SK-N-SH (cell line): ENCODE results near the gene HSDL1. TPM values are rescaled to one million over a fixed set of nuclear protein-coding genes. Genes with fewer than 3 reads are reported as not detected.

Experiments
- CTCF ChIA-PET: fragments of 300-600, 350-600 bp; formaldehyde crosslinking; extraction: SDS; loops from one replicate; lab custom pipeline; 2021; lab: Yijun Ruan, JAX
- POLR2A ChIA-PET: fragments of 350-600 bp; sonication (Branson Sonifier 250); formaldehyde crosslinking; extraction: SDS; loops from one replicate; lab custom pipeline; 2020; ENCODE audit warnings: antibody characterized with exemption, inconsistent platforms; lab: Yijun Ruan, JAX
- DNase-seq: peaks from one replicate; pipeline ENCODE4 v3.0.0; 2012
- H2AFZ ChIP-seq: fragments of 200-600 bp; sonication (generic); 2 replicates; pipeline ENCODE4 v1.8.1; 2016; ENCODE audit warnings: antibody characterized with exemption, mild to moderate bottlenecking, low read depth
- H3F3A ChIP-seq: fragments of 200-600 bp; sonication (generic); replicated peaks from 2 replicates; pipeline ENCODE3; 2016; ENCODE audit warnings: antibody characterized with exemption, mild to moderate bottlenecking; ENCODE audit not compliant: insufficient read depth
- H3K27ac ChIP-seq, 2 experiments: fragments of 200-500 bp in 1 of 2; fragments of 200-600 bp in 1 of 2; sonication (Bioruptor generic) in 1 of 2; sonication (generic), shearing (Covaris generic) in 1 of 2; 2 replicates each; pipeline versions ENCODE4 v1.5.1 to v1.6.1; 2014 to 2016; ENCODE audit warnings: low read depth in 2 of 2, inconsistent platforms in 1 of 2, low read length in 1 of 2, mild to moderate bottlenecking in 1 of 2, mixed read lengths in 1 of 2
- H3K27me3 ChIP-seq: fragments of 200-600 bp; sonication (generic), shearing (Covaris generic); 2 replicates; pipeline ENCODE4 v1.6.1; 2016; ENCODE audit warnings: mixed run types; ENCODE audit not compliant: insufficient read depth
- H3K36me3 ChIP-seq, 2 experiments: fragments of 200-500 bp in 1 of 2; fragments of 200-600 bp in 1 of 2; sonication (Bioruptor generic) in 1 of 2; sonication (generic) in 1 of 2; replicated peaks in 1 of 2; 2 replicates each; pipeline versions ENCODE3 to v1.5.1; 2014 to 2016; ENCODE audit warnings: low read length in 1 of 2, mild to moderate bottlenecking in 1 of 2; ENCODE audit not compliant: insufficient read depth in 2 of 2, control insufficient read depth in 1 of 2
- H3K4me1 ChIP-seq, 2 experiments: fragments of 200-500 bp in 1 of 2; fragments of 200-600 bp in 1 of 2; sonication (Bioruptor generic) in 1 of 2; sonication (generic), shearing (Covaris generic) in 1 of 2; 2 replicates each; pipeline versions ENCODE4 v1.5.1 to v1.6.1; 2014 to 2016; ENCODE audit warnings: low read depth in 1 of 2, low read length in 1 of 2, mixed run types in 1 of 2; ENCODE audit not compliant: insufficient read depth in 2 of 2, control insufficient read depth in 1 of 2
- H3K4me2 ChIP-seq: fragments of 200-600 bp; sonication (generic), shearing (Covaris generic); 2 replicates; pipeline ENCODE4 v1.6.1; 2017; ENCODE audit warnings: mixed run types
- H3K4me3 ChIP-seq, 2 experiments: fragments of 200-500 bp in 1 of 2; fragments of 200-600 bp in 1 of 2; sonication (Bioruptor generic) in 1 of 2; sonication (generic), shearing (Covaris generic) in 1 of 2; 2 replicates each; pipeline versions ENCODE4 v1.5.1 to v1.8.1; 2014 to 2016; ENCODE audit warnings: low read depth in 2 of 2, inconsistent platforms in 1 of 2, low read length in 1 of 2, mild to moderate bottlenecking in 1 of 2, mixed read lengths in 1 of 2, moderate library complexity in 1 of 2
- H3K79me2 ChIP-seq: fragments of 200-600 bp; sonication (generic); 2 replicates; pipeline ENCODE4 v1.8.1; 2017; ENCODE audit warnings: mild to moderate bottlenecking; ENCODE audit not compliant: insufficient read depth
- H3K9ac ChIP-seq: fragments of 200-600 bp; sonication (generic); 2 replicates; pipeline ENCODE4 v1.6.1; 2017; ENCODE audit warnings: mixed run types
- H3K9me2 ChIP-seq: fragments of 200-600 bp; sonication (generic); 2 replicates; pipeline ENCODE4 v1.6.1; 2017; ENCODE audit warnings: mixed run types
- H3K9me3 ChIP-seq: fragments of 200-600 bp; sonication (generic); 2 replicates; pipeline ENCODE4 v1.6.1; 2017; ENCODE audit warnings: mixed run types, mild to moderate bottlenecking, moderate library complexity
- H4K20me1 ChIP-seq: fragments of 200-600 bp; sonication (generic); 2 replicates; pipeline ENCODE4 v1.6.1; 2017; ENCODE audit warnings: mild to moderate bottlenecking, mixed run types; ENCODE audit not compliant: insufficient read depth
- EP300 ChIP-seq, 2 experiments: IDR thresholded peaks; 2 replicates each; pipeline versions ENCODE4 v1.4.0 to v1.6.1; 2012; ENCODE audit warnings: borderline replicate concordance in 1 of 2, low read depth in 1 of 2, low read length in 1 of 2
- EZH2phosphoT487 ChIP-seq: fragments of 200-600 bp; sonication (generic); IDR thresholded peaks from 2 replicates; pipeline ENCODE4 v1.6.1; 2017; ENCODE audit warnings: low read depth, mixed run types, mild to moderate bottlenecking, antibody characterized with exemption, moderate library complexity, borderline replicate concordance
- FOXJ3 ChIP-seq: sonication (generic); formaldehyde crosslinking; IDR thresholded peaks from 2 replicates; pipeline ENCODE4 v1.5.1; 2020; ENCODE audit warnings: mild to moderate bottlenecking, missing genetic modification reagents
- GATA2 ChIP-seq: sonication (generic); formaldehyde crosslinking; IDR thresholded peaks from 2 replicates; pipeline ENCODE4 v1.5.0; 2020; ENCODE audit warnings: mild to moderate bottlenecking, missing genetic modification reagents
- MEF2A ChIP-seq: IDR thresholded peaks from 2 replicates; pipeline ENCODE4 v1.4.0; 2012; ENCODE audit warnings: low read depth, borderline replicate concordance
- MXI1 ChIP-seq: IDR thresholded peaks from 2 replicates; pipeline ENCODE4 v1.6.1; 2012; ENCODE audit warnings: mild to moderate bottlenecking, low read depth, low read length, improper control_type of control experiment
- NFIC ChIP-seq: IDR thresholded peaks from 2 replicates; pipeline ENCODE4 v1.4.0; 2012; ENCODE audit warnings: borderline replicate concordance
- POLR2AphosphoS5 ChIP-seq: IDR thresholded peaks from 2 replicates; pipeline ENCODE4 v1.6.1; 2012; ENCODE audit warnings: low read depth, low read length
- RAD21 ChIP-seq: IDR thresholded peaks from 2 replicates; pipeline ENCODE4 v1.6.1; 2012; ENCODE audit warnings: mild to moderate bottlenecking, low read length
- RCOR1 ChIP-seq: fragments of 150-350 bp; IDR thresholded peaks from 2 replicates; pipeline ENCODE4 v1.6.1; 2017; ENCODE audit warnings: antibody characterized with exemption, low read length
- RXRA ChIP-seq: IDR thresholded peaks from 2 replicates; pipeline ENCODE4 v1.4.0; 2012; ENCODE audit warnings: low read depth, mild to moderate bottlenecking, borderline replicate concordance
- SIN3A ChIP-seq: IDR thresholded peaks from 2 replicates; pipeline ENCODE4 v1.6.1; 2012; ENCODE audit warnings: low read depth, mild to moderate bottlenecking, low read length, moderate library complexity, borderline replicate concordance
- TCF12 ChIP-seq: IDR thresholded peaks from 2 replicates; pipeline ENCODE4 v1.4.0; 2012
- TEAD4 ChIP-seq: IDR thresholded peaks from 2 replicates; pipeline ENCODE4 v1.4.0; 2012; ENCODE audit warnings: mild to moderate bottlenecking, borderline replicate concordance; ENCODE audit not compliant: insufficient read depth
- WGBS: methylation state at CpG from one replicate; pipeline ENCODE4 v1.1.6; 2017; ENCODE audit warnings: low lambda C conversion rate; 5-methylcytosine and 5-hydroxymethylcytosine counted together
- polyA plus RNA-seq, 3 experiments: library from polyadenylated mRNA; depleted of rRNA; stranded (reverse); fragments of >200 nt; gene quantifications; 2 replicates each; pipeline ENCODE4 v1.2.3, GENCODE V29; 2012
- TF ChIP-seq, protein P1 (sequence below): fragments of 150-350 bp; IDR thresholded peaks from 2 replicates; pipeline ENCODE4 v1.6.1; 2016; ENCODE audit warnings: mild to moderate bottlenecking, low read depth, low read length
- TF ChIP-seq, protein P2 (sequence below): fragments of 150-350 bp; IDR thresholded peaks from 2 replicates; pipeline ENCODE4 v1.6.1; 2017; ENCODE audit warnings: antibody characterized with exemption, low read length, low read depth, borderline replicate concordance
- TF ChIP-seq, protein P3 (sequence below): IDR thresholded peaks from 2 replicates; pipeline ENCODE4 v1.4.0; 2012; ENCODE audit warnings: low read depth, borderline replicate concordance
- TF ChIP-seq, protein P4 (sequence below): IDR thresholded peaks from 2 replicates; pipeline ENCODE4 v1.6.1; 2012; ENCODE audit warnings: mild to moderate bottlenecking, low read depth, low read length, moderate library complexity
- TF ChIP-seq, protein P5 (sequence below): IDR thresholded peaks from 2 replicates; pipeline ENCODE4 v1.4.0; 2012; ENCODE audit warnings: low read depth

Gene HSDL1
- polyA plus RNA-seq, 1 of the 3 experiments (the other 2 are of a cell fraction), result 14.5 TPM

DNA sequence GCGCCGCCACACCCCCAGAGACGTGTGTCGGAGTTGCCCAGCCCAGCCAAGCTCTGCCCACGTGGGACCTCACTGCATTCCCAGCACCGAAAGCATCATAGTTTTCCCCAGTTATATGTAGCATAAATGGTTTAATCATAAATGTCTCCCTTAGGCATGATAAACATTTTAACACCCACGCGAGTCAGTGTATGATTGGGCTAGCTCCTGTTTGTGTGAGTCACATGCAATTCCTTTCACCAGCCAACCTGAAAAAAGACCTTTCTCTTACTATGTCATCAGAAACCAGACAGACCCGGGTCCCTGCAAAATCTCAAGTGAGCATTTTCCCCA is 32.7 kb upstream of the HSDL1 start:
- H3K9me2 ChIP-seq, result no peaks in the 10 kb centered on the region
- TF ChIP-seq, protein P1, sequence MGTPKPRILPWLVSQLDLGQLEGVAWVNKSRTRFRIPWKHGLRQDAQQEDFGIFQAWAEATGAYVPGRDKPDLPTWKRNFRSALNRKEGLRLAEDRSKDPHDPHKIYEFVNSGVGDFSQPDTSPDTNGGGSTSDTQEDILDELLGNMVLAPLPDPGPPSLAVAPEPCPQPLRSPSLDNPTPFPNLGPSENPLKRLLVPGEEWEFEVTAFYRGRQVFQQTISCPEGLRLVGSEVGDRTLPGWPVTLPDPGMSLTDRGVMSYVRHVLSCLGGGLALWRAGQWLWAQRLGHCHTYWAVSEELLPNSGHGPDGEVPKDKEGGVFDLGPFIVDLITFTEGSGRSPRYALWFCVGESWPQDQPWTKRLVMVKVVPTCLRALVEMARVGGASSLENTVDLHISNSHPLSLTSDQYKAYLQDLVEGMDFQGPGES, result no peak
- TF ChIP-seq TEAD4, result no peak
- TF ChIP-seq, protein P2, sequence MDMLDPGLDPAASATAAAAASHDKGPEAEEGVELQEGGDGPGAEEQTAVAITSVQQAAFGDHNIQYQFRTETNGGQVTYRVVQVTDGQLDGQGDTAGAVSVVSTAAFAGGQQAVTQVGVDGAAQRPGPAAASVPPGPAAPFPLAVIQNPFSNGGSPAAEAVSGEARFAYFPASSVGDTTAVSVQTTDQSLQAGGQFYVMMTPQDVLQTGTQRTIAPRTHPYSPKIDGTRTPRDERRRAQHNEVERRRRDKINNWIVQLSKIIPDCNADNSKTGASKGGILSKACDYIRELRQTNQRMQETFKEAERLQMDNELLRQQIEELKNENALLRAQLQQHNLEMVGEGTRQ, result no peak
- no peak for TF ChIP-seq RAD21
- TF ChIP-seq MXI1, result no peak
- TF ChIP-seq RCOR1, result no peak
- TF ChIP-seq POLR2AphosphoS5, result no peak
- TF ChIP-seq EZH2phosphoT487, result no peak
- TF ChIP-seq EP300 (IDR thresholded peaks at IDR 0.05; ENCODE audit: borderline replicate concordance in 1 of 2, low read depth in 1 of 2, low read length in 1 of 2), result no peak
- TF ChIP-seq GATA2 (CRISPR knock-in tag), result no peak
- TF ChIP-seq SIN3A, result no peak
- TF ChIP-seq MEF2A, result no peak
- no peak for TF ChIP-seq RXRA
- TF ChIP-seq, protein P3, sequence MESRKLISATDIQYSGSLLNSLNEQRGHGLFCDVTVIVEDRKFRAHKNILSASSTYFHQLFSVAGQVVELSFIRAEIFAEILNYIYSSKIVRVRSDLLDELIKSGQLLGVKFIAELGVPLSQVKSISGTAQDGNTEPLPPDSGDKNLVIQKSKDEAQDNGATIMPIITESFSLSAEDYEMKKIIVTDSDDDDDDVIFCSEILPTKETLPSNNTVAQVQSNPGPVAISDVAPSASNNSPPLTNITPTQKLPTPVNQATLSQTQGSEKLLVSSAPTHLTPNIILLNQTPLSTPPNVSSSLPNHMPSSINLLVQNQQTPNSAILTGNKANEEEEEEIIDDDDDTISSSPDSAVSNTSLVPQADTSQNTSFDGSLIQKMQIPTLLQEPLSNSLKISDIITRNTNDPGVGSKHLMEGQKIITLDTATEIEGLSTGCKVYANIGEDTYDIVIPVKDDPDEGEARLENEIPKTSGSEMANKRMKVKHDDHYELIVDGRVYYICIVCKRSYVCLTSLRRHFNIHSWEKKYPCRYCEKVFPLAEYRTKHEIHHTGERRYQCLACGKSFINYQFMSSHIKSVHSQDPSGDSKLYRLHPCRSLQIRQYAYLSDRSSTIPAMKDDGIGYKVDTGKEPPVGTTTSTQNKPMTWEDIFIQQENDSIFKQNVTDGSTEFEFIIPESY, result no peak
- no peak for TF ChIP-seq TCF12
- no peak for TF ChIP-seq NFIC
- TF ChIP-seq, protein P4, sequence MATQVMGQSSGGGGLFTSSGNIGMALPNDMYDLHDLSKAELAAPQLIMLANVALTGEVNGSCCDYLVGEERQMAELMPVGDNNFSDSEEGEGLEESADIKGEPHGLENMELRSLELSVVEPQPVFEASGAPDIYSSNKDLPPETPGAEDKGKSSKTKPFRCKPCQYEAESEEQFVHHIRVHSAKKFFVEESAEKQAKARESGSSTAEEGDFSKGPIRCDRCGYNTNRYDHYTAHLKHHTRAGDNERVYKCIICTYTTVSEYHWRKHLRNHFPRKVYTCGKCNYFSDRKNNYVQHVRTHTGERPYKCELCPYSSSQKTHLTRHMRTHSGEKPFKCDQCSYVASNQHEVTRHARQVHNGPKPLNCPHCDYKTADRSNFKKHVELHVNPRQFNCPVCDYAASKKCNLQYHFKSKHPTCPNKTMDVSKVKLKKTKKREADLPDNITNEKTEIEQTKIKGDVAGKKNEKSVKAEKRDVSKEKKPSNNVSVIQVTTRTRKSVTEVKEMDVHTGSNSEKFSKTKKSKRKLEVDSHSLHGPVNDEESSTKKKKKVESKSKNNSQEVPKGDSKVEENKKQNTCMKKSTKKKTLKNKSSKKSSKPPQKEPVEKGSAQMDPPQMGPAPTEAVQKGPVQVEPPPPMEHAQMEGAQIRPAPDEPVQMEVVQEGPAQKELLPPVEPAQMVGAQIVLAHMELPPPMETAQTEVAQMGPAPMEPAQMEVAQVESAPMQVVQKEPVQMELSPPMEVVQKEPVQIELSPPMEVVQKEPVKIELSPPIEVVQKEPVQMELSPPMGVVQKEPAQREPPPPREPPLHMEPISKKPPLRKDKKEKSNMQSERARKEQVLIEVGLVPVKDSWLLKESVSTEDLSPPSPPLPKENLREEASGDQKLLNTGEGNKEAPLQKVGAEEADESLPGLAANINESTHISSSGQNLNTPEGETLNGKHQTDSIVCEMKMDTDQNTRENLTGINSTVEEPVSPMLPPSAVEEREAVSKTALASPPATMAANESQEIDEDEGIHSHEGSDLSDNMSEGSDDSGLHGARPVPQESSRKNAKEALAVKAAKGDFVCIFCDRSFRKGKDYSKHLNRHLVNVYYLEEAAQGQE, result no peak
- TF ChIP-seq, protein P5, sequence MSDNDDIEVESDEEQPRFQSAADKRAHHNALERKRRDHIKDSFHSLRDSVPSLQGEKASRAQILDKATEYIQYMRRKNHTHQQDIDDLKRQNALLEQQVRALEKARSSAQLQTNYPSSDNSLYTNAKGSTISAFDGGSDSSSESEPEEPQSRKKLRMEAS, result no peak
- TF ChIP-seq FOXJ3 (CRISPR knock-in tag), result no peak
- DNase-seq, result no peak
- H2AFZ ChIP-seq, result no peak overlapping the region
- H3K79me2 ChIP-seq, result no peaks in the 10 kb centered on the region
- H4K20me1 ChIP-seq, result 0 out of 2 replicates have a peak, but pooled peaks cover 5% of the 10 kb centered on the region
- H3K4me1 ChIP-seq, result peaks cover 0 to 7% of the 10 kb centered on the region in 2 experiments; a peak in 1 of 4 replicates
- ChIA-PET POLR2A (no interaction called here), CTCF (interaction anchor here (1.2 to 9.0 kb wide), 6 partner anchors 11 to 221 kb away, joined by 3 to 109 read pairs (median 11); partner anchors contain the start of genes ADAD2 and TAF1C)
- no peaks in the 10 kb centered on the region for H3F3A ChIP-seq
- H3K4me2 ChIP-seq, result no peak overlapping the region
- no peaks in the 10 kb centered on the region for H3K27me3 ChIP-seq
- H3K27ac ChIP-seq, result no peak overlapping the region
- no peak overlapping the region for H3K4me3 ChIP-seq
- WGBS, result 73% methylated on average over 9 of the region's 9 CpGs
- no peak overlapping the region for H3K9ac ChIP-seq
- no peaks in the 10 kb centered on the region for H3K9me3 ChIP-seq
- H3K36me3 ChIP-seq, result peaks cover 0 to 42% of the 10 kb centered on the region in 2 experiments
